Transverse colon (tissue), 3 donors: Measurements from ENCODE around the gene HSPB8.

Source experiments
- CTCF ChIP-seq, 5 experiments: fragments of 200-600 bp in 3 of 5; fragments of 450-650 bp in 2 of 5; sonication (generic) in 3 of 5; IDR thresholded peaks; 1 replicate in 2 of 5; 2 replicates in 3 of 5; pipeline ENCODE4 v1.5.1; 2016 to 2017; ENCODE audit warnings: antibody characterized with exemption in 5 of 5, inconsistent platforms in 3 of 5, mild to moderate bottlenecking in 2 of 5, moderate library complexity in 1 of 5
- POLR2A ChIP-seq: fragments of 450-650 bp; IDR thresholded peaks from one replicate; pipeline ENCODE4 v1.6.1; 2016; ENCODE audit warnings: antibody characterized with exemption, mild to moderate bottlenecking, moderate library complexity

GRCh38 chr12:119236372-119236771, 57.6 kb downstream of the HSPB8 start:
- TF ChIP-seq POLR2A (no peak), CTCF (IDR thresholded peaks at IDR 0.05) (no peak)
